T-cell (primary cell): ENCODE measurements around the gene SLC37A1. TPM values are rescaled to one million over a fixed set of nuclear protein-coding genes. Genes with fewer than 3 reads are reported as not detected.

Source experiments
- ATAC-seq, 4 experiments: fragments of 200-7000 bp in 3 of 4; fragments of 150-1000 bp in 1 of 4; cut with Tn5 transposase; replicated peaks in 1 of 4; 1 replicate in 3 of 4; 2 replicates in 1 of 4; pipeline ENCODE4 v1.10.0; 2021; ENCODE audit warnings: moderate library complexity in 3 of 4, mild to moderate bottlenecking in 2 of 4, moderate number of reproducible peaks in 1 of 4
- CTCF ChIA-PET, 2 donors: fragments of 300-600 bp; sonication (Branson Sonifier 250); formaldehyde crosslinking; loops; one replicate each; lab custom pipeline; 2022; ENCODE audit warnings: antibody characterized with exemption in 2 of 2; lab: Charles Lee
- POLR2A ChIA-PET, 2 donors: fragments of 300-600 bp; sonication (Branson Sonifier 250); formaldehyde crosslinking; loops; one replicate each; lab custom pipeline; 2022; ENCODE audit warnings: antibody characterized with exemption in 2 of 2; lab: Charles Lee
- DNase-seq, 35 experiments: peaks; one replicate each; pipeline versions ENCODE4 v3.0.0 to v3.0.0-alpha.2; 2013 to 2023
- H3K27ac ChIP-seq: one replicate; pipeline ENCODE4 v1.5.1; 2013; ENCODE audit warnings: low read length
- H3K27me3 ChIP-seq, 2 experiments: replicated peaks in 1 of 2; 1 replicate in 1 of 2; 2 replicates in 1 of 2; pipeline versions ENCODE4 v1.6.1 to v1.7.0; 2013; ENCODE audit warnings: low read length in 1 of 2, mixed read lengths in 1 of 2; ENCODE audit not compliant: control insufficient read depth in 2 of 2, insufficient read depth in 2 of 2; ENCODE audit errors: extremely low read depth in 1 of 2
- H3K36me3 ChIP-seq, 2 donors: 1 replicate in 1 of 2; 2 replicates in 1 of 2; pipeline versions ENCODE4 v1.6.1 to v1.7.0; 2013; ENCODE audit warnings: low read length in 1 of 2; ENCODE audit not compliant: control insufficient read depth in 2 of 2, insufficient read depth in 1 of 2; ENCODE audit errors: extremely low read depth in 1 of 2
- H3K4me1 ChIP-seq, 2 experiments: 1 replicate in 1 of 2; 2 replicates in 1 of 2; pipeline versions ENCODE4 v1.6.1 to v1.7.0; 2013; ENCODE audit warnings: low read length in 2 of 2, mixed read lengths in 1 of 2; ENCODE audit not compliant: insufficient read depth in 2 of 2, control insufficient read depth in 1 of 2; ENCODE audit errors: extremely low read depth in 1 of 2
- H3K4me3 ChIP-seq, 2 donors: 1 replicate in 1 of 2; 2 replicates in 1 of 2; pipeline versions ENCODE4 v1.5.1 to v1.7.0; 2013; ENCODE audit warnings: mild to moderate bottlenecking in 2 of 2, low read length in 1 of 2, moderate library complexity in 1 of 2; ENCODE audit not compliant: control insufficient read depth in 1 of 2; ENCODE audit errors: extremely low read depth in 1 of 2
- H3K9me3 ChIP-seq: 2 replicates; pipeline ENCODE4 v1.7.0; 2013
- H3K27ac Mint-ChIP-seq, 2 donors: one replicate each; pipeline ENCODE4 v1.8.0; 2020 to 2021; ENCODE audit warnings: mild to moderate bottlenecking in 2 of 2, mixed read lengths in 2 of 2
- H3K27me3 Mint-ChIP-seq, 2 donors: one replicate each; pipeline ENCODE4 v1.8.0; 2021 to 2022; ENCODE audit warnings: mixed read lengths in 2 of 2
- H3K36me3 Mint-ChIP-seq: one replicate; pipeline ENCODE4 v1.8.0; 2021; ENCODE audit warnings: mixed read lengths
- H3K4me1 Mint-ChIP-seq, 3 donors: one replicate each; pipeline ENCODE4 v1.8.0; 2020 to 2022; ENCODE audit warnings: mixed read lengths in 3 of 3, mild to moderate bottlenecking in 1 of 3
- H3K4me3 Mint-ChIP-seq, 3 donors: one replicate each; pipeline ENCODE4 v1.8.0; 2020 to 2022; ENCODE audit warnings: mild to moderate bottlenecking in 3 of 3, mixed read lengths in 3 of 3, moderate library complexity in 3 of 3
- H3K9me3 Mint-ChIP-seq, 3 donors: one replicate each; pipeline ENCODE4 v1.8.0; 2020 to 2022; ENCODE audit warnings: mixed read lengths in 3 of 3
- WGBS: methylation state at CpG from one replicate; pipeline ENCODE4 v1.1.5; 2013; ENCODE audit warnings: missing lambda C conversion rate; ENCODE audit not compliant: insufficient coverage; 5-methylcytosine and 5-hydroxymethylcytosine counted together
- total RNA-seq, 35 experiments: library from RNA in 6 of 35; stranded (reverse) in 6 of 35; fragments of 120-200 nt in 1 of 35; gene quantifications; one replicate each; pipeline versions ENCODE4 v1.2.1 to v1.2.4 and lab custom pipeline; 2013 to 2026

SLC37A1 gene
- total RNA-seq, 5 donors from 2014 or later (not counting 1 experiment from before 2014, with no cell fraction given), result 18.7 to 26.3 (median 22.6) TPM

- no peaks in the 10 kb centered on the region for H3K9me3 ChIP-seq
- POLR2A ChIA-PET, result no interaction called here
- no peak for DNase-seq
- H3K27me3 ChIP-seq, result no peaks in the 10 kb centered on the region
- Mint-ChIP-seq H3K4me1 (peaks cover 5 to 11% (median 7%) of the 10 kb centered on the region in 3 donors), H3K36me3 (peaks cover 55% of the 10 kb centered on the region), H3K9me3 (no peaks in the 10 kb centered on the region), H3K4me3 (no peak overlapping the region), H3K27ac (no peak overlapping the region), H3K27me3 (no peaks in the 10 kb centered on the region)
- peaks cover 0 to 8% of the 10 kb centered on the region in 2 experiments for H3K4me1 ChIP-seq
- CTCF ChIA-PET, result no interaction called here
- H3K4me3 ChIP-seq, result no peak overlapping the region
- H3K27ac ChIP-seq, result no peak overlapping the region
- H3K36me3 ChIP-seq, result peaks cover 41 to 57% of the 10 kb centered on the region in 2 donors
- WGBS, result 100% methylated on average over 3 of the region's 8 CpGs
- ATAC-seq, result no peak
These were observed 28.5 kb downstream of the SLC37A1 start for GRCh38 chr21:42542196-42542595.

- no peak overlapping the region for H3K4me3 ChIP-seq
- no peaks in the 10 kb centered on the region for H3K27me3 ChIP-seq
- peaks cover 0 to 8% of the 10 kb centered on the region in 2 experiments for H3K4me1 ChIP-seq
- no peak overlapping the region for H3K27ac ChIP-seq
- Mint-ChIP-seq H3K4me1 (peaks cover 3 to 11% (median 7%) of the 10 kb centered on the region in 3 donors), H3K27ac (no peak overlapping the region), H3K36me3 (peaks cover 54% of the 10 kb centered on the region), H3K4me3 (no peak overlapping the region), H3K9me3 (no peaks in the 10 kb centered on the region), H3K27me3 (no peaks in the 10 kb centered on the region)
- CTCF ChIA-PET, result no interaction called here
- POLR2A ChIA-PET, result interaction anchor here in 1 of 2 donors (0.5 kb wide), 1 partner anchor 301 kb away, joined by 8 read pairs; no protein-coding TSS in a partner anchor
- DNase-seq (no peak), ATAC-seq (no peak)
- WGBS, result 100% methylated on average over 2 of the region's 10 CpGs
- H3K36me3 ChIP-seq, result peaks cover 45 to 61% of the 10 kb centered on the region in 2 donors
- H3K9me3 ChIP-seq, result no peaks in the 10 kb centered on the region
These were observed 28.9 kb downstream of the SLC37A1 start for GRCh38 chr21:42542596-42542995.

DNA sequence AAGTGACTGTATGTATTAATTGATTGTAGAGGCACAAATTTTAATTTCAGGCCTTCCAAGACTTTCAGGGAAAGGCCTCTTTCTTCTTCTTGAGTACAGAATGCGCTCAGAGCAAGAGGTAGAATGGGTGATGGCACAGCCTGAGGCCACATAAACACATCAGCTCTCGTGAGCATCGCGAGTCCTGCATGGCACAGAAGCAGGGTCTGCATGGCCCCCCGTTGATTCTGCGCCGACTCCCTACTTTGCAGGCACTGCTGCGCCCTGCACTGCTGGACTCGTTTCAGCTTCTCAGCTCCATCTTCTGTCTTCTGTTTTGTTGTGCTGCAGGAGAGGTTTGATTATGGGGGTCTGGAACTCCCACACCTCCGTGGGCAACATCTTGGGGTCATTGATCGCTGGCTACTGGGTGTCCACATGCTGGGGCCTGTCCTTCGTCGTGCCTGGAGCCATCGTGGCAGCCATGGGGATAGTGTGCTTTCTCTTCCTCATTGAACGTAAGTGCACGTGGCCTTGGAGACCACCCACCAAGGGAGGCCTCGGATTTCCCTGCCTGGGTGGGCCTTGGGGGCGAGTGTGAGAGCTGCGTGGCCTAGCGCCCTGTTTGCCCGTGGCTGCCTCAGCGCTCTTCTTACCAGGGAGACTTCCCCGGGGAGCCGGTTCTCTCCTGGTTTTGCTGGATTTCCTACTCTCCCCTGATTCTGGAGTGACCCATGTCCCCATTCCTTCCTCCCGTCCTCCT, 29.6 kb downstream of the SLC37A1 start:
- Histone ChIP-seq H3K36me3 (peaks cover 51 to 66% of the 10 kb centered on the region in 2 donors), H3K9me3 (no peaks in the 10 kb centered on the region), H3K4me1 (peaks cover 0 to 8% of the 10 kb centered on the region in 2 experiments), H3K27ac (no peak overlapping the region), H3K27me3 (no peaks in the 10 kb centered on the region), H3K4me3 (no peak overlapping the region)
- peaks cover 3 to 10% (median 7%) of the 10 kb centered on the region in 3 donors for H3K4me1 Mint-ChIP-seq
- ATAC-seq (no peak), DNase-seq (no peak)
- no peak overlapping the region for H3K4me3 Mint-ChIP-seq
- WGBS, result 95% methylated on average over 16 of the region's 25 CpGs
- POLR2A ChIA-PET, result interaction anchor here (0.5 to 0.6 kb wide), 2 partner anchors 113 to 300 kb away, joined by 3 to 8 read pairs; no protein-coding TSS in a partner anchor
- peaks cover 57% of the 10 kb centered on the region for H3K36me3 Mint-ChIP-seq
- CTCF ChIA-PET, result interaction anchor here in 1 of 2 donors (0.6 kb wide), 1 partner anchor 757 kb away, joined by 3 read pairs; no protein-coding TSS in a partner anchor
- H3K27ac Mint-ChIP-seq, result no peak overlapping the region
- no peaks in the 10 kb centered on the region for H3K27me3 Mint-ChIP-seq
- H3K9me3 Mint-ChIP-seq, result no peaks in the 10 kb centered on the region

DNA sequence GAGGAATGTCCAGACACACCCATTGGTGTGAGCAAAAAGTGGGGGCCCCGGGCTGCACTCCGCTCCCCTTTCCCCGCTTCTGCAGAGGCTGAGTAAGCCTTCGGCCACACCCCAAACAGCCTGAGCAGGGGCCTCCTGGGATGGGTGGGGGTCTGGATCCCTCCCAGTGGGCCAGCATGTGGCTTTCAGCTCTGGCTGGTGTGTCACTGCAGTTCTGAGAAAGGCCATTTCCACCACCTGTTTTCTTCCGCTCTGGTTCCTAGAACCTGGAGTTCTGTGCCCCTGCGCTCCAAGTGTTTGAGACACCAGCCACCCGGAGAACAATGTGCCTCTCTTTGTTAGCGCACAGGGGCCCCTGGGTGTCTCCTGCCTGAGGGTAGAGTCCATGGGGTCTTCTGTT, 30.9 kb downstream of the SLC37A1 start:
- no peaks in the 10 kb centered on the region for H3K27me3 ChIP-seq
- no peak overlapping the region for H3K27ac ChIP-seq
- Mint-ChIP-seq H3K9me3 (no peaks in the 10 kb centered on the region), H3K4me1 (peaks cover 0 to 8% (median 7%) of the 10 kb centered on the region in 3 donors), H3K4me3 (no peak overlapping the region), H3K36me3 (peaks cover 59% of the 10 kb centered on the region), H3K27ac (no peak overlapping the region), H3K27me3 (no peaks in the 10 kb centered on the region)
- CTCF ChIA-PET, result no interaction called here
- DNase-seq, result no peak
- peaks cover 55 to 68% of the 10 kb centered on the region in 2 donors for H3K36me3 ChIP-seq
- 100% methylated on average over 2 of the region's 8 CpGs for WGBS
- H3K4me3 ChIP-seq, result no peak overlapping the region
- peaks cover 0 to 8% of the 10 kb centered on the region in 2 experiments for H3K4me1 ChIP-seq
- no peak for ATAC-seq
- H3K9me3 ChIP-seq, result no peaks in the 10 kb centered on the region
- POLR2A ChIA-PET, result no interaction called here

DNA sequence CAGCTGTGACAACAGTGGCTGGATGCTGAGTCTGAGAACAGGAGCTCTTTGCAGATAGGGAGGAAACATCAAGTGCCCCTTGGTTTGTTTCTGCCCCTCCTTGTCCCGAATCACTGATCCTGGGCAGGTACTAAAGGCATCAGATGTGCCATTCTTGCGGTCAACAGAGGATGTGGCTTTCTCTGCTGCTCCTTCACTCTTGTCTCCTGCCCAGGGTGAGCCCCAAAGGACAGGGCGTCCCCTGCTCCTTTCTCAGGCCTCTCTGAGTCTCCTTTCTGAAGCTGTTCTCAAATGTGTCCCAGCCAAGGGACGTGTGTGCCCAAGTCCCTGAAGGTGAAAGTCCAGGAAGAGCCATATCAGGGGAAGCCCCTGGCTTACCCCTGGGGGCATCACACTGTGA, 31.7 kb downstream of the SLC37A1 start:
- peaks cover 55 to 67% of the 10 kb centered on the region in 2 donors for H3K36me3 ChIP-seq
- no peak overlapping the region for H3K27ac ChIP-seq
- no peaks in the 10 kb centered on the region for H3K27me3 ChIP-seq
- no peak for DNase-seq
- 74% methylated on average over 4 of the region's 4 CpGs for WGBS
- POLR2A ChIA-PET, result no interaction called here
- peaks cover 0 to 8% (median 7%) of the 10 kb centered on the region in 3 donors for H3K4me1 Mint-ChIP-seq
- H3K4me1 ChIP-seq, result peaks cover 0 to 8% of the 10 kb centered on the region in 2 experiments
- no peak overlapping the region for H3K4me3 ChIP-seq
- peaks cover 58% of the 10 kb centered on the region for H3K36me3 Mint-ChIP-seq
- no peak overlapping the region for H3K27ac Mint-ChIP-seq
- no peaks in the 10 kb centered on the region for H3K27me3 Mint-ChIP-seq
- CTCF ChIA-PET, result no interaction called here
- no peaks in the 10 kb centered on the region for H3K9me3 ChIP-seq
- no peak overlapping the region for H3K4me3 Mint-ChIP-seq
- H3K9me3 Mint-ChIP-seq, result no peaks in the 10 kb centered on the region
- ATAC-seq, result no peak

- CTCF ChIA-PET, result no interaction called here
- peaks cover 55 to 65% of the 10 kb centered on the region in 2 donors for H3K36me3 ChIP-seq
- ATAC-seq, result no peak
- no peaks in the 10 kb centered on the region for H3K27me3 Mint-ChIP-seq
- no peaks in the 10 kb centered on the region for H3K27me3 ChIP-seq
- H3K27ac ChIP-seq, result no peak overlapping the region
- H3K4me1 ChIP-seq, result peaks cover 0 to 8% of the 10 kb centered on the region in 2 experiments
- peaks cover 61% of the 10 kb centered on the region for H3K36me3 Mint-ChIP-seq
- 83% methylated on average over 6 of the region's 8 CpGs for WGBS
- no peak overlapping the region for H3K4me3 Mint-ChIP-seq
- H3K9me3 ChIP-seq, result no peaks in the 10 kb centered on the region
- POLR2A ChIA-PET, result no interaction called here
- no peak for DNase-seq
- H3K4me1 Mint-ChIP-seq, result peaks cover 0 to 8% (median 7%) of the 10 kb centered on the region in 3 donors
- H3K9me3 Mint-ChIP-seq, result no peaks in the 10 kb centered on the region
- H3K27ac Mint-ChIP-seq, result no peak overlapping the region
- no peak overlapping the region for H3K4me3 ChIP-seq
These were observed 32.1 kb downstream of the SLC37A1 start for GRCh38 chr21:42545745-42546144.
